GM19324 (cell line): ENCODE measurements around the gene DMXL2.
"Not testable (repeated sequence)": the region's sequence is repeated elsewhere in the genome, so short reads cannot be mapped to it uniquely, and the experiment has no call there.

Source experiments
- ATAC-seq: cut with Tn5 transposase; IDR thresholded peaks from one replicate; pipeline ENCODE4 v1.9.1; 2021; ENCODE audit warnings: mild to moderate bottlenecking, moderate library complexity; ENCODE audit not compliant: unreplicated experiment, low FRiP score

Gene DMXL2

GRCh38 chr15:51497806-51498205 lies 124.8 kb downstream of the DMXL2 start:
- ATAC-seq = no peak

GRCh38 chr15:51496246-51496645 lies 126.3 kb downstream of the DMXL2 start:
- no peak for ATAC-seq

- ATAC-seq = no peak
Measured at GRCh38 chr15:51494411-51495314, 127.9 kb downstream of the DMXL2 start.

GRCh38 chr15:51493892-51494291 lies 128.7 kb downstream of the DMXL2 start:
- no peak for ATAC-seq

- no peak for ATAC-seq
Measured at GRCh38 chr15:51492528-51492927, 130.0 kb downstream of the DMXL2 start.

GRCh38 chr15:51491941-51492340 lies 130.6 kb downstream of the DMXL2 start:
- ATAC-seq = no peak

- no peak for ATAC-seq
Measured at GRCh38 chr15:51484781-51485180, 137.8 kb downstream of the DMXL2 start.

- ATAC-seq = no peak
Measured at GRCh38 chr15:51483985-51484384, 138.6 kb downstream of the DMXL2 start.

- ATAC-seq = no peak
Measured at GRCh38 chr15:51483520-51483919, 139.1 kb downstream of the DMXL2 start.

GRCh38 chr15:51475736-51476135 lies 146.8 kb downstream of the DMXL2 start:
- no peak for ATAC-seq

- no peak for ATAC-seq
Measured at GRCh38 chr15:51470512-51470911, 152.1 kb downstream of the DMXL2 start.

- no peak for ATAC-seq
Measured at GRCh38 chr15:51460796-51461195, 161.8 kb downstream of the DMXL2 start.

GRCh38 chr15:51450001-51450400 lies 172.6 kb downstream of the DMXL2 start:
- no peak for ATAC-seq

GRCh38 chr15:51448622-51449399 lies 173.8 kb downstream of the DMXL2 start:
- ATAC-seq = no peak

GRCh38 chr15:51447855-51448621 lies 174.5 kb downstream of the DMXL2 start:
- no peak for ATAC-seq

- ATAC-seq = not testable (repeated sequence)
Measured at GRCh38 chr15:51446029-51446744, 176.4 kb downstream of the DMXL2 start.

- no peak for ATAC-seq
Measured at GRCh38 chr15:51444807-51445206, 177.8 kb downstream of the DMXL2 start.

GRCh38 chr15:51444112-51444511 lies 178.5 kb downstream of the DMXL2 start:
- no peak for ATAC-seq

GRCh38 chr15:51443282-51443914 lies 179.2 kb downstream of the DMXL2 start:
- no peak for ATAC-seq

GRCh38 chr15:51438526-51438925 lies 184.0 kb downstream of the DMXL2 start:
- ATAC-seq = no peak
